SK-N-MC (cell line): ENCODE results near the gene COQ3.

ENCODE experiments used
- EZH2 ChIP-seq: fragments of 200-600 bp; sonication (generic); IDR thresholded peaks from one replicate; pipeline ENCODE4 v1.6.1; 2017; ENCODE audit warnings: antibody characterized with exemption
- FOXP2 ChIP-seq: optimal IDR thresholded peaks from 2 replicates; pipeline ENCODE3; 2011; ENCODE audit warnings: mild to moderate bottlenecking, moderate library complexity; ENCODE audit not compliant: insufficient read depth; ENCODE audit errors: extremely low read length, control extremely low read depth
- POLR2AphosphoS5 ChIP-seq: IDR thresholded peaks from 2 replicates; pipeline ENCODE4 v1.6.1; 2012; ENCODE audit warnings: mild to moderate bottlenecking, low read depth, low read length, borderline replicate concordance

GRCh38 chr6:99393366-99393697 lies 663 bp downstream of the COQ3 start:
- TF ChIP-seq EZH2, result no peak
- TF ChIP-seq POLR2AphosphoS5, result no peak
- TF ChIP-seq FOXP2, result no peak
